Astrocyte of the spinal cord (primary cell): ENCODE results near the gene ENOPH1.

Experiments
- DNase-seq: peaks from one replicate; pipeline ENCODE4 v3.0.0; 2011; ENCODE audit warnings: low read depth, low spot score
- H3K4me3 ChIP-seq: 2 replicates; pipeline ENCODE4 v1.5.1; 2011; ENCODE audit warnings: low read depth, mild to moderate bottlenecking, low read length, moderate library complexity
- CTCF ChIP-seq: IDR thresholded peaks from 2 replicates; pipeline ENCODE4 v1.5.1; 2012; ENCODE audit warnings: low read depth, mild to moderate bottlenecking, low read length, inconsistent platforms
- in situ Hi-C: cut with HindIII; loops from 2 replicates; pipeline ENCODE4 v1.10.0; 2017; ENCODE audit warnings: low sequenced_read_pairs

The ENOPH1 gene

GRCh38 chr4:82480771-82481505 lies 50.5 kb downstream of the ENOPH1 start:
- no peak for DNase-seq
- in situ Hi-C loops: no loop called here
- no peak overlapping the region for H3K4me3 ChIP-seq
- TF ChIP-seq CTCF: no peak

- no peak overlapping the region for H3K4me3 ChIP-seq
- no peak for DNase-seq
- in situ Hi-C loops: no loop called here
- no peak for TF ChIP-seq CTCF
These were observed 51.1 kb downstream of the ENOPH1 start for GRCh38 chr4:82481506-82481840.

GRCh38 chr4:82482387-82482786 lies 52.0 kb downstream of the ENOPH1 start:
- in situ Hi-C loops: no loop called here
- DNase-seq: no peak
- no peak overlapping the region for H3K4me3 ChIP-seq
- TF ChIP-seq CTCF: no peak

- in situ Hi-C loops: no loop called here
- no peak for DNase-seq
- H3K4me3 ChIP-seq: no peak overlapping the region
- TF ChIP-seq CTCF: no peak
These were observed 54.8 kb downstream of the ENOPH1 start for GRCh38 chr4:82484996-82485783.

- no peak for TF ChIP-seq CTCF
- no peak overlapping the region for H3K4me3 ChIP-seq
- no peak for DNase-seq
- in situ Hi-C loops: no loop called here
These were observed 58.7 kb downstream of the ENOPH1 start for GRCh38 chr4:82489076-82489475.

GRCh38 chr4:82489987-82490386 lies 59.6 kb downstream of the ENOPH1 start:
- H3K4me3 ChIP-seq: no peak overlapping the region
- in situ Hi-C loops: no loop called here
- no peak for DNase-seq
- no peak for TF ChIP-seq CTCF
